ENCODE measurements around the gene VCL.

DNA sequence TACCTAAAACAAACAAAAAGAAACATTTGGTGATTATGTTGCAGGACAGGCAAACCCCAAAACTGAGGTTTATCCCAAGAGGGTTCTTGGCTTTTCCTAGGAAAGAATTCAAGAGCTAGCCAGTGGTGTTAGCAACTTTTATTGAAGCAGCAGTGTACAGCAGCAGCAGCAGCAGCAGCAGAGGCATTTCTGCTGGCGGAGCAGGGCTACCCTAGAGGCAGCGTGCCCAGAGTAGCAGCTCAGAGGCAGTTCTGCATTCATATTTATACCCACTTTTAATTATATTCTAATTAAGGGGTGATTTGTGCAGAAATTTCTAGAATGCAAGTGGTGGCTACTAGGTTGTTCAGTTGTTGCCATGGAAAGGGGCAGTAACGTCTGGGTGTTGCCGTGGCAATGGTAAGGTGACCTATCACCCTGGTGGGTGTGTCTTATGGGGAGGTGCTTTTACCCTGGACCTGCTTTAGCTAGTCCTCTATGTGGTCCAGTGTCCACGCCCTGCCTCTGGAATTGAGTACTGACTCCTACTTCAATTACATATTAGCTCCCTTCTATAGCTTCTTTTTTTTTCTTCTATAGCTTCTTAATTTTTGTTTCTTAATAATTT is 53.9 kb downstream of the VCL start:
- TF ChIP-seq, protein P1, sequence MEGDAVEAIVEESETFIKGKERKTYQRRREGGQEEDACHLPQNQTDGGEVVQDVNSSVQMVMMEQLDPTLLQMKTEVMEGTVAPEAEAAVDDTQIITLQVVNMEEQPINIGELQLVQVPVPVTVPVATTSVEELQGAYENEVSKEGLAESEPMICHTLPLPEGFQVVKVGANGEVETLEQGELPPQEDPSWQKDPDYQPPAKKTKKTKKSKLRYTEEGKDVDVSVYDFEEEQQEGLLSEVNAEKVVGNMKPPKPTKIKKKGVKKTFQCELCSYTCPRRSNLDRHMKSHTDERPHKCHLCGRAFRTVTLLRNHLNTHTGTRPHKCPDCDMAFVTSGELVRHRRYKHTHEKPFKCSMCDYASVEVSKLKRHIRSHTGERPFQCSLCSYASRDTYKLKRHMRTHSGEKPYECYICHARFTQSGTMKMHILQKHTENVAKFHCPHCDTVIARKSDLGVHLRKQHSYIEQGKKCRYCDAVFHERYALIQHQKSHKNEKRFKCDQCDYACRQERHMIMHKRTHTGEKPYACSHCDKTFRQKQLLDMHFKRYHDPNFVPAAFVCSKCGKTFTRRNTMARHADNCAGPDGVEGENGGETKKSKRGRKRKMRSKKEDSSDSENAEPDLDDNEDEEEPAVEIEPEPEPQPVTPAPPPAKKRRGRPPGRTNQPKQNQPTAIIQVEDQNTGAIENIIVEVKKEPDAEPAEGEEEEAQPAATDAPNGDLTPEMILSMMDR (IDR thresholded peaks at IDR 0.05), result no peak
- TF ChIP-seq JUND (IDR thresholded peaks at IDR 0.05), result no peak
- no peak for TF ChIP-seq TAF1 (IDR thresholded peaks at IDR 0.05; ENCODE audit: borderline replicate concordance, low read depth, low read length)
- no peak for TF ChIP-seq EZH2phosphoT487 (IDR thresholded peaks at IDR 0.05; ENCODE audit: borderline replicate concordance, low read depth)
- no peak for TF ChIP-seq FOXM1 (IDR thresholded peaks at IDR 0.05; ENCODE audit: low read depth)
- no peak for TF ChIP-seq EP300 (IDR thresholded peaks at IDR 0.05; ENCODE audit: borderline replicate concordance in 1 of 2, low read depth in 1 of 2, low read length in 1 of 2)
- no peak for TF ChIP-seq RAD21 (IDR thresholded peaks at IDR 0.05; ENCODE audit: low read length)
- TF ChIP-seq, protein P2, sequence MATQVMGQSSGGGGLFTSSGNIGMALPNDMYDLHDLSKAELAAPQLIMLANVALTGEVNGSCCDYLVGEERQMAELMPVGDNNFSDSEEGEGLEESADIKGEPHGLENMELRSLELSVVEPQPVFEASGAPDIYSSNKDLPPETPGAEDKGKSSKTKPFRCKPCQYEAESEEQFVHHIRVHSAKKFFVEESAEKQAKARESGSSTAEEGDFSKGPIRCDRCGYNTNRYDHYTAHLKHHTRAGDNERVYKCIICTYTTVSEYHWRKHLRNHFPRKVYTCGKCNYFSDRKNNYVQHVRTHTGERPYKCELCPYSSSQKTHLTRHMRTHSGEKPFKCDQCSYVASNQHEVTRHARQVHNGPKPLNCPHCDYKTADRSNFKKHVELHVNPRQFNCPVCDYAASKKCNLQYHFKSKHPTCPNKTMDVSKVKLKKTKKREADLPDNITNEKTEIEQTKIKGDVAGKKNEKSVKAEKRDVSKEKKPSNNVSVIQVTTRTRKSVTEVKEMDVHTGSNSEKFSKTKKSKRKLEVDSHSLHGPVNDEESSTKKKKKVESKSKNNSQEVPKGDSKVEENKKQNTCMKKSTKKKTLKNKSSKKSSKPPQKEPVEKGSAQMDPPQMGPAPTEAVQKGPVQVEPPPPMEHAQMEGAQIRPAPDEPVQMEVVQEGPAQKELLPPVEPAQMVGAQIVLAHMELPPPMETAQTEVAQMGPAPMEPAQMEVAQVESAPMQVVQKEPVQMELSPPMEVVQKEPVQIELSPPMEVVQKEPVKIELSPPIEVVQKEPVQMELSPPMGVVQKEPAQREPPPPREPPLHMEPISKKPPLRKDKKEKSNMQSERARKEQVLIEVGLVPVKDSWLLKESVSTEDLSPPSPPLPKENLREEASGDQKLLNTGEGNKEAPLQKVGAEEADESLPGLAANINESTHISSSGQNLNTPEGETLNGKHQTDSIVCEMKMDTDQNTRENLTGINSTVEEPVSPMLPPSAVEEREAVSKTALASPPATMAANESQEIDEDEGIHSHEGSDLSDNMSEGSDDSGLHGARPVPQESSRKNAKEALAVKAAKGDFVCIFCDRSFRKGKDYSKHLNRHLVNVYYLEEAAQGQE (IDR thresholded peaks at IDR 0.05; ENCODE audit: low read depth, low read length), result no peak

All from SK-N-SH (cell line).